GM12801 (cell line): ENCODE results near the gene SLC28A1.

Source experiments
- TF ChIP-seq, protein P1 (sequence below): IDR thresholded peaks from one replicate; pipeline ENCODE4 v1.5.1; 2011; ENCODE audit warnings: control low read depth; ENCODE audit not compliant: insufficient read length; ENCODE audit errors: extremely low read depth

The SLC28A1 gene

GRCh38 chr15:84970843-84971242 lies 86.4 kb downstream of the SLC28A1 start:
- TF ChIP-seq, protein P1, sequence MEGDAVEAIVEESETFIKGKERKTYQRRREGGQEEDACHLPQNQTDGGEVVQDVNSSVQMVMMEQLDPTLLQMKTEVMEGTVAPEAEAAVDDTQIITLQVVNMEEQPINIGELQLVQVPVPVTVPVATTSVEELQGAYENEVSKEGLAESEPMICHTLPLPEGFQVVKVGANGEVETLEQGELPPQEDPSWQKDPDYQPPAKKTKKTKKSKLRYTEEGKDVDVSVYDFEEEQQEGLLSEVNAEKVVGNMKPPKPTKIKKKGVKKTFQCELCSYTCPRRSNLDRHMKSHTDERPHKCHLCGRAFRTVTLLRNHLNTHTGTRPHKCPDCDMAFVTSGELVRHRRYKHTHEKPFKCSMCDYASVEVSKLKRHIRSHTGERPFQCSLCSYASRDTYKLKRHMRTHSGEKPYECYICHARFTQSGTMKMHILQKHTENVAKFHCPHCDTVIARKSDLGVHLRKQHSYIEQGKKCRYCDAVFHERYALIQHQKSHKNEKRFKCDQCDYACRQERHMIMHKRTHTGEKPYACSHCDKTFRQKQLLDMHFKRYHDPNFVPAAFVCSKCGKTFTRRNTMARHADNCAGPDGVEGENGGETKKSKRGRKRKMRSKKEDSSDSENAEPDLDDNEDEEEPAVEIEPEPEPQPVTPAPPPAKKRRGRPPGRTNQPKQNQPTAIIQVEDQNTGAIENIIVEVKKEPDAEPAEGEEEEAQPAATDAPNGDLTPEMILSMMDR, result no peak

- TF ChIP-seq, protein P1, result no peak
Observed at GRCh38 chr15:84973492-84974460, 89.3 kb downstream of the SLC28A1 start.

GRCh38 chr15:84975871-84976351 lies 91.4 kb downstream of the SLC28A1 start:
- TF ChIP-seq, protein P1, result no peak

- TF ChIP-seq, protein P1, result no peak
Observed at GRCh38 chr15:84976746-84977345, 92.4 kb downstream of the SLC28A1 start.

DNA sequence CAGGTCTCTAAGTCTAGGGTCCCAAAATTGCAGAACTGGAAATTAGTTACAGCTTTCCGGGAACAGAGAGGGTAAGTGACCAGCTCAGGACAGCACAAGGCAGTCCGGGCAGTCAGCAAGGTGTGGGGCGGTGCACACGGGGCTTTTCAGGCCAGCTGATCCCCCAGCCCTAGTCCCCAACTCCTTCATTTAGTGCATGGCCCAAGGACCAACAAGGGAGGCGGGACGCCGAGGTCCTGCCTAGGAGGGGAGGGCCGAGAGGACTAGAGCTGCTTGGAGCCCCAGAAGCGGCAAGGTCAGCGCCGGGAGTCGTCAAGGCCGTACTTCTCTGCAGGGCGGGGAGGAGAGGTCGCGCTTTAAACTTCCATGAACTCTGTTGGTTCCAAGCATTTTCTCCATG lies 95.2 kb downstream of the SLC28A1 start:
- TF ChIP-seq, protein P1, result no peak

GRCh38 chr15:84980196-84981053 lies 96.0 kb downstream of the SLC28A1 start:
- TF ChIP-seq, protein P1, result no peak
